NOMO-1 treated with dmso at 0.1 percent for 144 hours (cell line): ENCODE data around the gene TUBA1A.
"Not testable (repeated sequence)": the region's sequence is repeated elsewhere in the genome, so short reads cannot be mapped to it uniquely, and the experiment has no call there.

Experiments
- DNase-seq: peaks from one replicate; lab custom pipeline; 2025; ENCODE audit not compliant: unreplicated experiment; lab: John Stamatoyannopoulos, UW

Gene TUBA1A

GRCh38 chr12:49160399-49160798, 28.5 kb downstream of the TUBA1A start:
- DNase-seq: no peak

- DNase-seq: no peak
Measured at GRCh38 chr12:49154221-49154620, 34.7 kb downstream of the TUBA1A start.

- DNase-seq: no peak
Measured at GRCh38 chr12:49147384-49147783, 41.5 kb downstream of the TUBA1A start.

- no peak for DNase-seq
Measured at GRCh38 chr12:49146406-49146805, 42.5 kb downstream of the TUBA1A start.

GRCh38 chr12:49144384-49144783, 44.5 kb downstream of the TUBA1A start:
- DNase-seq: no peak

- DNase-seq: no peak
Measured at GRCh38 chr12:49138999-49139398, 49.9 kb downstream of the TUBA1A start.

- no peak for DNase-seq
Measured at GRCh38 chr12:49138587-49138986, 50.3 kb downstream of the TUBA1A start.

- DNase-seq: no peak
Measured at GRCh38 chr12:49137476-49137875, 51.4 kb downstream of the TUBA1A start.

- DNase-seq: not testable (repeated sequence)
Measured at GRCh38 chr12:49136997-49137396, 51.9 kb downstream of the TUBA1A start.
